Smooth muscle cell (in vitro differentiated cells): ENCODE data around the gene RXFP4. TPM values are rescaled to one million over a fixed set of nuclear protein-coding genes. Genes with fewer than 3 reads are reported as not detected.

Source experiments
- DNase-seq: peaks from one replicate; lab custom pipeline; 2025; ENCODE audit not compliant: unreplicated experiment; lab: John Stamatoyannopoulos, UW
- H2AFZ ChIP-seq: fragments of 200-600 bp; sonication (generic); 2 replicates; pipeline ENCODE4 v1.6.0; 2016; ENCODE audit warnings: antibody characterized with exemption, low read depth, mild to moderate bottlenecking
- H3F3A ChIP-seq: fragments of 200-600 bp; sonication (generic); 2 replicates; pipeline ENCODE4 v1.6.0; 2017; ENCODE audit warnings: antibody characterized with exemption, low read depth
- H3K27ac ChIP-seq: fragments of 200-600 bp; sonication (generic); 2 replicates; pipeline ENCODE4 v1.5.1; 2016; ENCODE audit warnings: low read depth, mild to moderate bottlenecking
- H3K27me3 ChIP-seq: fragments of 200-600 bp; sonication (generic); 2 replicates; pipeline ENCODE4 v1.6.1; 2016; ENCODE audit warnings: low read depth, mild to moderate bottlenecking
- H3K36me3 ChIP-seq: fragments of 200-600 bp; sonication (generic); 2 replicates; pipeline ENCODE4 v1.5.1; 2016; ENCODE audit warnings: low read depth
- H3K4me1 ChIP-seq: fragments of 200-600 bp; sonication (generic); 2 replicates; pipeline ENCODE4 v1.5.1; 2016; ENCODE audit warnings: low read depth
- H3K4me2 ChIP-seq: fragments of 200-600 bp; sonication (generic); 2 replicates; pipeline ENCODE4 v1.6.0; 2016; ENCODE audit warnings: mild to moderate bottlenecking
- H3K4me3 ChIP-seq: fragments of 200-600 bp; sonication (generic); 2 replicates; pipeline ENCODE4 v1.5.1; 2016; ENCODE audit warnings: mild to moderate bottlenecking
- H3K79me2 ChIP-seq: fragments of 200-600 bp; sonication (generic); 2 replicates; pipeline ENCODE4 v1.6.0; 2016; ENCODE audit warnings: low read depth, mild to moderate bottlenecking
- H3K9ac ChIP-seq: fragments of 200-600 bp; sonication (generic); 2 replicates; pipeline ENCODE4 v1.6.0; 2016; ENCODE audit warnings: low read depth
- H3K9me3 ChIP-seq: fragments of 200-600 bp; sonication (generic); replicated peaks from 2 replicates; pipeline ENCODE4 v1.5.1; 2016; ENCODE audit warnings: low read depth
- H4K20me1 ChIP-seq: fragments of 200-600 bp; sonication (generic); 2 replicates; pipeline ENCODE4 v1.6.0; 2016; ENCODE audit warnings: low read depth
- CTCF ChIP-seq: fragments of 200-600 bp; sonication (generic); IDR thresholded peaks from 2 replicates; pipeline ENCODE4 v1.5.1; 2017; ENCODE audit warnings: borderline replicate concordance, mild to moderate bottlenecking, antibody characterized with exemption; ENCODE audit not compliant: insufficient read depth, poor library complexity, severe bottlenecking
- whole genome bisulfite sequencing: methylation state at CpG from one replicate; pipeline ENCODE4 v1.1.7; 2016; ENCODE audit warnings: low lambda C conversion rate; 5-methylcytosine and 5-hydroxymethylcytosine counted together
- polyA plus RNA-seq: library from polyadenylated mRNA; unstranded; fragments of >200 nt; fragmentation: Nextera tagmentation; extraction: Ambion mirVana; gene quantifications from 2 replicates; pipeline ENCODE4 v1.2.1, GENCODE V29; 2016
- total RNA-seq: library from RNA; depleted of rRNA; stranded (reverse); fragments of >200 nt; gene quantifications from 2 replicates; pipeline ENCODE4 v1.2.3, GENCODE V29; 2014

The RXFP4 gene
- total and polyA plus RNA-seq, 2 experiments from 2014 or later, result 0.66 TPM; not detected in 1

GRCh38 chr1:155904261-155904660 lies 37.2 kb upstream of the RXFP4 start:
- Histone ChIP-seq H3K27me3 (no peaks in the 10 kb centered on the region), H3K36me3 (peaks cover 50% of the 10 kb centered on the region), H3K79me2 (peaks cover 38% of the 10 kb centered on the region), H3K27ac (no peak overlapping the region), H2AFZ (no peak overlapping the region), H3K9ac (no peak overlapping the region), H3F3A (peaks cover 11% of the 10 kb centered on the region), H4K20me1 (peaks cover 26% of the 10 kb centered on the region), H3K9me3 (no peaks in the 10 kb centered on the region), H3K4me2 (no peak overlapping the region), H3K4me1 (no peaks in the 10 kb centered on the region), H3K4me3 (no peak overlapping the region)
- TF ChIP-seq CTCF, result no peak
- WGBS, result 98% methylated on average over 12 of the region's 12 CpGs
- no peak for DNase-seq

- H3K9me3 ChIP-seq, result no peaks in the 10 kb centered on the region
- peak overlapping the region; percentile 97 for H3K4me2 ChIP-seq
- H3K4me3 ChIP-seq, result peak overlapping the region; percentile 72
- H3K4me1 ChIP-seq, result peaks cover 9% of the 10 kb centered on the region
- peaks cover 31% of the 10 kb centered on the region for H3F3A ChIP-seq
- peak overlapping the region; percentile 91 for H3K9ac ChIP-seq
- peaks cover 45% of the 10 kb centered on the region for H3K79me2 ChIP-seq
- H3K27me3 ChIP-seq, result no peaks in the 10 kb centered on the region
- H3K27ac ChIP-seq, result peak overlapping the region; percentile 71
- TF ChIP-seq CTCF, result no peak
- no peak for DNase-seq
- H3K36me3 ChIP-seq, result peaks cover 28% of the 10 kb centered on the region
- H2AFZ ChIP-seq, result no peak overlapping the region
- H4K20me1 ChIP-seq, result peaks cover 19% of the 10 kb centered on the region
- WGBS, result 38% methylated on average over 4 of the region's 4 CpGs
Measured at GRCh38 chr1:155909894-155910293, 31.5 kb upstream of the RXFP4 start.

GRCh38 chr1:155910621-155911121 lies 30.8 kb upstream of the RXFP4 start:
- Histone ChIP-seq H3K36me3 (peaks cover 24% of the 10 kb centered on the region), H2AFZ (no peak overlapping the region)

More at GRCh38 chr1:155910621-155911121, 30.8 kb upstream of the RXFP4 start:
- Histone ChIP-seq H3K27me3 (no peaks in the 10 kb centered on the region), H3K4me3 (peak overlapping the region; percentile 72), H4K20me1 (peaks cover 13% of the 10 kb centered on the region), H3K4me1 (peaks cover 9% of the 10 kb centered on the region), H3K9ac (peak overlapping the region; percentile 91), H3K9me3 (no peaks in the 10 kb centered on the region), H3F3A (peaks cover 35% of the 10 kb centered on the region), H3K27ac (peak overlapping the region; percentile 71), H3K4me2 (peak overlapping the region; percentile 97), H3K79me2 (peaks cover 41% of the 10 kb centered on the region)
- TF ChIP-seq CTCF, result no peak
- DNase-seq, result no peak
- 7% methylated on average over 11 of the region's 11 CpGs for WGBS
